Measurements from ENCODE around the gene ETV6. TPM values are rescaled to one million over a fixed set of nuclear protein-coding genes. Genes with fewer than 3 reads are reported as not detected.

The ETV6 gene
- total RNA-seq, 6 experiments from 2014 or later, result 7.2 to 28.3 (median 11.0) TPM

- TF ChIP-seq POLR2A (IDR thresholded peaks at IDR 0.05), result no peak
- no peak for TF ChIP-seq CTCF (IDR thresholded peaks at IDR 0.05)
- H3K4me1 ChIP-seq, result peaks cover 0 to 24% (median 4%) of the 10 kb centered on the region in 4 donors
- no peak for ATAC-seq
These were observed 114.5 kb downstream of the ETV6 start for GRCh38 chr12:11763760-11764520.

GRCh38 chr12:11764837-11765236, 115.4 kb downstream of the ETV6 start:
- intact Hi-C loops (cut with DNase I), result no loop called here

More at GRCh38 chr12:11763760-11764520, 114.5 kb downstream of the ETV6 start:
- 85% methylated on average over 7 of the region's 7 CpGs for WGBS (ENCODE audit: insufficient coverage, low coverage, low lambda C conversion rate, missing lambda C conversion rate)
- no peaks in the 10 kb centered on the region for H3K36me3 ChIP-seq
- no peak overlapping the region for H3K4me3 ChIP-seq
- H3K27me3 ChIP-seq, result no peaks in the 10 kb centered on the region
- no peaks in the 10 kb centered on the region for H3K9me3 ChIP-seq
- no peak for DNase-seq
- intact Hi-C loops (cut with DNase I), result no loop called here
- H3K27ac ChIP-seq, result peak overlapping the region in 1 of 3 donors; percentile 8

GRCh38 chr12:11765421-11765816, 115.9 kb downstream of the ETV6 start:
- Histone ChIP-seq H3K36me3 (no peaks in the 10 kb centered on the region), H3K9me3 (no peaks in the 10 kb centered on the region), H3K4me3 (no peak overlapping the region), H3K4me1 (peaks cover 0 to 31% (median 4%) of the 10 kb centered on the region in 4 donors), H3K27me3 (no peaks in the 10 kb centered on the region), H3K27ac (peak overlapping the region in 2 of 3 donors; percentile 64 to 77)
- intact Hi-C loops (cut with DNase I), result no loop called here
- no peak for TF ChIP-seq POLR2A (IDR thresholded peaks at IDR 0.05)
- no peak for TF ChIP-seq CTCF (IDR thresholded peaks at IDR 0.05)
- DNase-seq, result no peak
- 61% methylated on average over 2 of the region's 2 CpGs for WGBS (ENCODE audit: insufficient coverage, low coverage, low lambda C conversion rate, missing lambda C conversion rate)
- ATAC-seq, result no peak

More at GRCh38 chr12:11764837-11765236, 115.4 kb downstream of the ETV6 start:
- no peak overlapping the region for H3K4me3 ChIP-seq
- H3K27me3 ChIP-seq, result no peaks in the 10 kb centered on the region
- H3K9me3 ChIP-seq, result no peaks in the 10 kb centered on the region
- TF ChIP-seq POLR2A (IDR thresholded peaks at IDR 0.05), result no peak
- TF ChIP-seq CTCF (IDR thresholded peaks at IDR 0.05), result no peak
- peaks cover 0 to 31% (median 4%) of the 10 kb centered on the region in 4 donors for H3K4me1 ChIP-seq
- no peak for ATAC-seq
- H3K36me3 ChIP-seq, result no peaks in the 10 kb centered on the region
- DNase-seq, result no peak
- H3K27ac ChIP-seq, result no peak overlapping the region

GRCh38 chr12:11765817-11766794, 116.6 kb downstream of the ETV6 start:
- Histone ChIP-seq H3K9me3 (no peaks in the 10 kb centered on the region), H3K4me1 (peaks cover 0 to 31% (median 4%) of the 10 kb centered on the region in 4 donors), H3K27me3 (no peaks in the 10 kb centered on the region), H3K27ac (peak overlapping the region in 2 of 3 donors; percentile 64 to 77), H3K4me3 (no peak overlapping the region), H3K36me3 (no peaks in the 10 kb centered on the region)
- no peak for TF ChIP-seq POLR2A (IDR thresholded peaks at IDR 0.05)
- TF ChIP-seq CTCF (IDR thresholded peaks at IDR 0.05), result no peak
- WGBS (ENCODE audit: insufficient coverage, low coverage, low lambda C conversion rate, missing lambda C conversion rate), result 55% methylated on average over 19 of the region's 19 CpGs
- peak; percentile 41 to 63 (median 54) for ATAC-seq
- intact Hi-C loops (cut with DNase I), result no loop called here
- DNase-seq, result peak in 1 of 3 donors; percentile 39

Data from right lobe of liver (tissue), 6 donors.